Mesenchymal stem cell (in vitro differentiated cells and primary cell): ENCODE results near the gene HSF2BP.
A peak's percentile ranks its signal among the peaks of the same experiment; 100 is the strongest.

Experiments
- DNase-seq: peaks from one replicate; pipeline ENCODE4 v3.0.0-alpha.2; 2013
- H2AFZ ChIP-seq: one replicate; pipeline ENCODE4 v1.6.1; 2013; ENCODE audit warnings: low read depth, mild to moderate bottlenecking, control low read depth, inconsistent platforms, low read length, moderate library complexity
- H2AK5ac ChIP-seq: 2 replicates; pipeline ENCODE4 v1.6.1; 2013; ENCODE audit warnings: low read length, moderate library complexity, mild to moderate bottlenecking, inconsistent platforms; ENCODE audit not compliant: severe bottlenecking
- H2BK120ac ChIP-seq: one replicate; pipeline ENCODE4 v1.6.1; 2013; ENCODE audit warnings: low read depth, mild to moderate bottlenecking, inconsistent platforms, low read length, moderate library complexity
- H2BK12ac ChIP-seq, 2 experiments: one replicate each; pipeline ENCODE4 v1.6.1; 2013; ENCODE audit warnings: inconsistent platforms in 2 of 2, low read length in 2 of 2, mild to moderate bottlenecking in 2 of 2, moderate library complexity in 2 of 2, control low read depth in 1 of 2
- H2BK15ac ChIP-seq: one replicate; pipeline ENCODE4 v1.6.1; 2013; ENCODE audit warnings: mild to moderate bottlenecking, low read depth, inconsistent platforms; ENCODE audit not compliant: poor library complexity, severe bottlenecking
- H2BK5ac ChIP-seq: 2 replicates; pipeline ENCODE4 v1.6.1; 2013; ENCODE audit warnings: low read depth, mild to moderate bottlenecking, low read length, control low read depth, inconsistent platforms; ENCODE audit not compliant: poor library complexity, severe bottlenecking
- H3K14ac ChIP-seq, 2 experiments: one replicate each; pipeline ENCODE4 v1.6.1; 2013; ENCODE audit warnings: inconsistent platforms in 2 of 2, low read length in 2 of 2, control low read depth in 1 of 2, mild to moderate bottlenecking in 1 of 2, moderate library complexity in 1 of 2
- H3K18ac ChIP-seq, 2 experiments: one replicate each; pipeline ENCODE4 v1.6.1; 2013; ENCODE audit warnings: inconsistent platforms in 2 of 2, low read length in 2 of 2, control low read depth in 1 of 2, low read depth in 1 of 2, mild to moderate bottlenecking in 1 of 2
- H3K23ac ChIP-seq, 2 experiments: one replicate each; pipeline ENCODE4 v1.6.1; 2013; ENCODE audit warnings: inconsistent platforms in 2 of 2, low read length in 2 of 2, mild to moderate bottlenecking in 2 of 2, moderate library complexity in 2 of 2, control low read depth in 1 of 2
- H3K27ac ChIP-seq: 2 replicates; pipeline ENCODE4 v1.5.1; 2013; ENCODE audit warnings: mild to moderate bottlenecking, moderate library complexity, low read length, control low read depth, inconsistent platforms; ENCODE audit not compliant: poor library complexity, severe bottlenecking
- H3K27me3 ChIP-seq, 2 experiments: 2 replicates each; pipeline versions ENCODE4 v1.6.1 to v1.7.0; 2013; ENCODE audit warnings: low read length in 2 of 2, mild to moderate bottlenecking in 2 of 2, moderate library complexity in 2 of 2, control low read depth in 1 of 2, inconsistent platforms in 1 of 2; ENCODE audit not compliant: control insufficient read depth in 1 of 2, insufficient read depth in 1 of 2
- H3K36me3 ChIP-seq, 2 experiments: 2 replicates each; pipeline versions ENCODE4 v1.6.1 to v1.7.0; 2013; ENCODE audit warnings: low read length in 2 of 2, control low read depth in 1 of 2, inconsistent platforms in 1 of 2, low read depth in 1 of 2, mild to moderate bottlenecking in 1 of 2; ENCODE audit not compliant: insufficient read depth in 2 of 2, control insufficient read depth in 1 of 2
- H3K4ac ChIP-seq, 2 experiments: one replicate each; pipeline ENCODE4 v1.6.1; 2013; ENCODE audit warnings: inconsistent platforms in 2 of 2, low read length in 2 of 2, mild to moderate bottlenecking in 2 of 2, moderate library complexity in 2 of 2, control low read depth in 1 of 2, low read depth in 1 of 2
- H3K4me1 ChIP-seq: 2 replicates; pipeline ENCODE4 v1.6.1; 2013; ENCODE audit warnings: low read depth, low read length, control low read depth; ENCODE audit not compliant: control insufficient read depth, insufficient read depth
- H3K4me2 ChIP-seq: 2 replicates; pipeline ENCODE4 v1.6.1; 2013; ENCODE audit warnings: low read length, mild to moderate bottlenecking, inconsistent platforms; ENCODE audit not compliant: poor library complexity, severe bottlenecking
- H3K4me3 ChIP-seq, 2 experiments: 2 replicates each; pipeline versions ENCODE4 v1.5.1 to v1.7.0; 2013; ENCODE audit warnings: low read length in 2 of 2, mild to moderate bottlenecking in 2 of 2, control low read depth in 1 of 2, low read depth in 1 of 2; ENCODE audit not compliant: insufficient read depth in 1 of 2
- H3K79me1 ChIP-seq: replicated peaks from 2 replicates; pipeline ENCODE4 v1.6.1; 2013; ENCODE audit warnings: mild to moderate bottlenecking, control low read depth, low read length, inconsistent platforms; ENCODE audit not compliant: poor library complexity, severe bottlenecking
- H3K9ac ChIP-seq: 2 replicates; pipeline ENCODE4 v1.7.0; 2013; ENCODE audit warnings: mild to moderate bottlenecking, low read length, moderate library complexity
- H3K9me3 ChIP-seq: 2 replicates; pipeline ENCODE4 v1.7.0; 2013; ENCODE audit warnings: mild to moderate bottlenecking, low read length; ENCODE audit not compliant: control insufficient read depth
- H4K8ac ChIP-seq: one replicate; pipeline ENCODE4 v1.6.1; 2013; ENCODE audit warnings: inconsistent platforms, mild to moderate bottlenecking, low read length, moderate library complexity
- H4K91ac ChIP-seq: one replicate; pipeline ENCODE4 v1.6.1; 2013; ENCODE audit warnings: mild to moderate bottlenecking, low read length, inconsistent platforms
- WGBS: methylation state at CpG from one replicate; pipeline ENCODE4 v1.1.7; 2013; ENCODE audit warnings: mixed read lengths; 5-methylcytosine and 5-hydroxymethylcytosine counted together

The HSF2BP gene

GRCh38 chr21:43703035-43703880 lies 44.0 kb upstream of the HSF2BP start:
- no peak overlapping the region for H2AFZ ChIP-seq
- H3K9me3 ChIP-seq, result no peaks in the 10 kb centered on the region
- H3K27me3 ChIP-seq, result no peaks in the 10 kb centered on the region
- H3K18ac ChIP-seq, result no peak overlapping the region
- peaks cover 17% of the 10 kb centered on the region for H3K4me1 ChIP-seq
- H2BK15ac ChIP-seq, result no peak overlapping the region
- peak overlapping the region in 1 of 2 experiments; percentile 50 for H3K4me3 ChIP-seq
- no peak overlapping the region for H2BK120ac ChIP-seq
- H4K8ac ChIP-seq, result peak overlapping the region; percentile 1
- no peak overlapping the region for H2BK12ac ChIP-seq
- no peak overlapping the region for H4K91ac ChIP-seq
- H3K14ac ChIP-seq, result no peak overlapping the region
- peak overlapping the region in 1 of 2 experiments; percentile 23 for H3K23ac ChIP-seq
- WGBS, result 62% methylated on average over 29 of the region's 29 CpGs
- H3K36me3 ChIP-seq, result no peaks in the 10 kb centered on the region
- H3K79me1 ChIP-seq, result no peaks in the 10 kb centered on the region
- H2AK5ac ChIP-seq, result no peak overlapping the region
- H3K27ac ChIP-seq, result no peak overlapping the region
- no peak overlapping the region for H2BK5ac ChIP-seq
- no peak overlapping the region for H3K4ac ChIP-seq
- H3K4me2 ChIP-seq, result no peak overlapping the region
- DNase-seq, result peak; percentile 38
- H3K9ac ChIP-seq, result peak overlapping the region; percentile 39

DNA sequence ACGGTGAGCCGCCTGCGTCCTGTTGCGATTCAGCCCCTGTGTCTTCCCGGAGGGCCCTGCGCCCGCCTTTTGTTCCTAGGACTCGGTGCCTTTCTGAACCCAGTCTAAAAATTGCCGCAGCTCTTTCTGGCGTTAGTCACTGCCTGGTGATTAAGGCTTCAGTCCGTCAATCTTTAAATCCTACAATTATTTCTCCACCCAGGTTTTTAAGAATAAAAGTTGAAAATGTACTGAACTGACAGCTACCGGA lies 43.4 kb upstream of the HSF2BP start:
- WGBS, result 85% methylated on average over 10 of the region's 12 CpGs

DNA sequence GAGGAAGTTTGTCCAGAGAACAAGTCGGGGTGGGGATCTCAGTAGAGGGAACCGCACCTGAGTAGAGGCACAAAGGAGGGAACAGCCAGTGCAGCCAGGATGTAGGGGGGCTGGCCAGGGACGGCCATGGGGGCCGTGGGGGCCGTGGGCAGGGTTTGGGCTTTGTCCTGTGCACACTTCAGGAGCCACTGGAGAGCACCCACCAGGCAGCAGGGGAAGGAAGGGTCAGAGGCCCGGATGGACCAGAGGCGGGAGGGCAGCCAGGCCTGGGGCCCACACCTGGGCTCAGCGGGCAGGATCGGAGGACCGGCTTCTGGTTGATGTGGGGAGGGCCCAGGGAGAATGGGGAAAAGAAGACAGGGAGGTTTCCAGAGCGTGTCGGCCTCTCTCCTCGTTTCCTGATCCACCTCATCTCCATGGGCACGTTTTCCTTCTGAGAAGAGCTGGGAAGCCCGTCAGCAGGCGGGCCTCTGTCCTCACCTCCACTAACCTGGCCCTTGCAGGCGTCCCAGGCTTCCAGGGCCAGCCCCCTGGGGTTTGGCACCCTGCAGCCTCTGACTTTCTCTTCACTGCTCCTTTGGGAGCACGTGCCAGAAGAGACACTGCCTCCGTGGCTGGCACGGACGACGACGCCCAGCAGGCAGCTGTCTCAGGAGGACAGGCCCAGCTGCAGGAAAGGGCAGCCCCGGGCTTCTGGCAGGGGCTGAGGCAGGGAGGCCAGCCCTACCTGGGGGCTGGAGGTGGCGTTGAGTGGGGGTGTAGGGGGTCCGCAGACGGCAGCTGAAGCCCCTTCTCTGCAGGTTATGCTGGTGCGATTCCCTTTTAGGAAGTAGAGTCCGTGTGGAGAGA lies 42.9 kb upstream of the HSF2BP start:
- H3K27me3 ChIP-seq, result no peaks in the 10 kb centered on the region
- no peak overlapping the region for H3K18ac ChIP-seq
- no peak overlapping the region for H4K8ac ChIP-seq
- no peak overlapping the region for H3K4ac ChIP-seq
- DNase-seq, result no peak
- no peak overlapping the region for H2AFZ ChIP-seq
- no peak overlapping the region for H2BK120ac ChIP-seq
- no peak overlapping the region for H3K4me2 ChIP-seq
- H2BK15ac ChIP-seq, result no peak overlapping the region
- WGBS, result 87% methylated on average over 25 of the region's 29 CpGs
- peak overlapping the region; percentile 7 for H4K91ac ChIP-seq
- H2AK5ac ChIP-seq, result no peak overlapping the region
- no peak overlapping the region for H2BK5ac ChIP-seq
- H3K14ac ChIP-seq, result no peak overlapping the region
- H3K4me1 ChIP-seq, result peaks cover 18% of the 10 kb centered on the region
- H3K36me3 ChIP-seq, result no peaks in the 10 kb centered on the region
- no peaks in the 10 kb centered on the region for H3K79me1 ChIP-seq
- no peak overlapping the region for H3K23ac ChIP-seq
- no peak overlapping the region for H2BK12ac ChIP-seq
- H3K9me3 ChIP-seq, result no peaks in the 10 kb centered on the region
- H3K27ac ChIP-seq, result no peak overlapping the region
- no peak overlapping the region for H3K4me3 ChIP-seq
- peak overlapping the region; percentile 39 for H3K9ac ChIP-seq

More for the DNA sequence above, 43.4 kb upstream of the HSF2BP start:
- Histone ChIP-seq H3K4me2 (no peak overlapping the region), H3K36me3 (no peaks in the 10 kb centered on the region), H2BK120ac (no peak overlapping the region), H3K4me3 (peak overlapping the region in 1 of 2 experiments; percentile 50), H3K23ac (no peak overlapping the region), H2AK5ac (no peak overlapping the region), H3K9me3 (no peaks in the 10 kb centered on the region), H2AFZ (no peak overlapping the region), H3K27me3 (no peaks in the 10 kb centered on the region), H3K9ac (peak overlapping the region; percentile 39), H3K79me1 (no peaks in the 10 kb centered on the region), H2BK15ac (no peak overlapping the region), H4K8ac (no peak overlapping the region), H3K18ac (no peak overlapping the region), H3K4ac (no peak overlapping the region), H3K4me1 (peaks cover 18% of the 10 kb centered on the region), H2BK5ac (no peak overlapping the region), H3K27ac (no peak overlapping the region), H3K14ac (no peak overlapping the region), H2BK12ac (no peak overlapping the region), H4K91ac (peak overlapping the region; percentile 7)
- no peak for DNase-seq

- Histone ChIP-seq H3K9me3 (no peaks in the 10 kb centered on the region), H3K9ac (no peak overlapping the region), H3K36me3 (peaks cover 8 to 15% of the 10 kb centered on the region in 2 experiments), H3K27ac (no peak overlapping the region), H2BK5ac (no peak overlapping the region), H4K8ac (no peak overlapping the region), H3K4me3 (no peak overlapping the region), H3K14ac (no peak overlapping the region), H2AK5ac (peak overlapping the region; percentile 70), H2BK15ac (no peak overlapping the region), H3K4me2 (no peak overlapping the region), H3K4me1 (peaks cover 18% of the 10 kb centered on the region), H3K4ac (no peak overlapping the region), H3K18ac (no peak overlapping the region), H2BK12ac (no peak overlapping the region), H2AFZ (no peak overlapping the region), H2BK120ac (no peak overlapping the region), H3K79me1 (peaks cover 6% of the 10 kb centered on the region), H4K91ac (no peak overlapping the region), H3K23ac (no peak overlapping the region), H3K27me3 (no peaks in the 10 kb centered on the region)
- WGBS, result 89% methylated on average over 13 of the region's 13 CpGs
- DNase-seq, result no peak
Observed at GRCh38 chr21:43699933-43700599, 40.8 kb upstream of the HSF2BP start.
